Measurements from ENCODE around the gene RGS2.

Gene RGS2

GRCh38 chr1:192795916-192796618, 12.8 kb upstream of the RGS2 start:
- no peak for FAIRE-seq

- no peak for FAIRE-seq
These were observed 11.7 kb upstream of the RGS2 start for GRCh38 chr1:192797143-192797542.

- no peak for FAIRE-seq
These were observed 10.9 kb upstream of the RGS2 start for GRCh38 chr1:192797891-192798290.

GRCh38 chr1:192801451-192801850, 7.4 kb upstream of the RGS2 start:
- FAIRE-seq = no peak

- no peak for FAIRE-seq
These were observed 6.4 kb upstream of the RGS2 start for GRCh38 chr1:192802406-192802805.

- no peak for FAIRE-seq
These were observed 5.3 kb upstream of the RGS2 start for GRCh38 chr1:192803501-192803900.

- peak; percentile 98 for FAIRE-seq
These were observed 3.0 kb upstream of the RGS2 start for GRCh38 chr1:192805832-192806323.

- peak; percentile 66 for FAIRE-seq
These were observed 1.4 kb upstream of the RGS2 start for GRCh38 chr1:192807211-192808162.

GRCh38 chr1:192808163-192808517, 699 bp upstream of the RGS2 start:
- no peak for FAIRE-seq

- no peak for FAIRE-seq
These were observed 741 bp downstream of the RGS2 start for GRCh38 chr1:192809307-192810252.

- no peak for FAIRE-seq
These were observed 1.5 kb downstream of the RGS2 start for GRCh38 chr1:192810253-192810880.

- FAIRE-seq = no peak
These were observed 2.2 kb downstream of the RGS2 start for GRCh38 chr1:192811006-192811405.

- FAIRE-seq = no peak
These were observed 2.9 kb downstream of the RGS2 start for GRCh38 chr1:192811594-192812239.

- no peak for FAIRE-seq
These were observed 3.8 kb downstream of the RGS2 start for GRCh38 chr1:192812420-192813209.

GRCh38 chr1:192814805-192815204, 6.0 kb downstream of the RGS2 start:
- no peak for FAIRE-seq

- FAIRE-seq = no peak
These were observed 8.4 kb downstream of the RGS2 start for GRCh38 chr1:192817246-192817645.

GRCh38 chr1:192821296-192821695, 12.5 kb downstream of the RGS2 start:
- no peak for FAIRE-seq

- no peak for FAIRE-seq
These were observed 15.7 kb downstream of the RGS2 start for GRCh38 chr1:192824511-192824910.

GRCh38 chr1:192826791-192827546, 18.1 kb downstream of the RGS2 start:
- no peak for FAIRE-seq

- FAIRE-seq = no peak
These were observed 21.9 kb downstream of the RGS2 start for GRCh38 chr1:192830595-192831246.

Data from islet of Langerhans (tissue), 1 donor.